Stomach (tissue), 4 donors: ENCODE data around the gene NHERF1.

ENCODE experiments used
- CTCF ChIP-seq, 7 experiments: fragments of 450-650 bp in 4 of 7; fragments of 200-600 bp in 3 of 7; sonication (generic) in 3 of 7; IDR thresholded peaks; one replicate each; pipeline ENCODE4 v1.5.1; 2016 to 2019; ENCODE audit warnings: antibody characterized with exemption in 7 of 7, control low read depth in 2 of 7, mild to moderate bottlenecking in 1 of 7
- EP300 ChIP-seq: sonication (generic); formaldehyde crosslinking; IDR thresholded peaks from one replicate; pipeline ENCODE4 v1.6.1; 2017; ENCODE audit warnings: antibody characterized with exemption
- POLR2A ChIP-seq, 4 donors: fragments of 450-650 bp; IDR thresholded peaks; one replicate each; pipeline ENCODE4 v1.6.1; 2016; ENCODE audit warnings: antibody characterized with exemption in 4 of 4, control low read depth in 2 of 4, mild to moderate bottlenecking in 1 of 4, moderate library complexity in 1 of 4
- POLR2AphosphoS5 ChIP-seq, 3 donors: sonication (generic); formaldehyde crosslinking; IDR thresholded peaks; one replicate each; pipeline ENCODE4 v1.6.1; 2016; ENCODE audit warnings: antibody characterized with exemption in 3 of 3

- no peak for TF ChIP-seq POLR2AphosphoS5 (IDR thresholded peaks at IDR 0.05)
- no peak for TF ChIP-seq CTCF (IDR thresholded peaks at IDR 0.05)
- TF ChIP-seq POLR2A (IDR thresholded peaks at IDR 0.05), result no peak
- TF ChIP-seq EP300, result no peak
Measured at GRCh38 chr17:74728702-74729075, 19.7 kb upstream of the NHERF1 start.
